DMS53 treated with DMSO at 0.1 percent for 48 hours (cell line): ENCODE measurements around the gene RASD2.

Experiments used
- DNase-seq: peaks from one replicate; lab custom pipeline; 2025; ENCODE audit not compliant: unreplicated experiment; lab: John Stamatoyannopoulos, UW

The RASD2 gene

DNA sequence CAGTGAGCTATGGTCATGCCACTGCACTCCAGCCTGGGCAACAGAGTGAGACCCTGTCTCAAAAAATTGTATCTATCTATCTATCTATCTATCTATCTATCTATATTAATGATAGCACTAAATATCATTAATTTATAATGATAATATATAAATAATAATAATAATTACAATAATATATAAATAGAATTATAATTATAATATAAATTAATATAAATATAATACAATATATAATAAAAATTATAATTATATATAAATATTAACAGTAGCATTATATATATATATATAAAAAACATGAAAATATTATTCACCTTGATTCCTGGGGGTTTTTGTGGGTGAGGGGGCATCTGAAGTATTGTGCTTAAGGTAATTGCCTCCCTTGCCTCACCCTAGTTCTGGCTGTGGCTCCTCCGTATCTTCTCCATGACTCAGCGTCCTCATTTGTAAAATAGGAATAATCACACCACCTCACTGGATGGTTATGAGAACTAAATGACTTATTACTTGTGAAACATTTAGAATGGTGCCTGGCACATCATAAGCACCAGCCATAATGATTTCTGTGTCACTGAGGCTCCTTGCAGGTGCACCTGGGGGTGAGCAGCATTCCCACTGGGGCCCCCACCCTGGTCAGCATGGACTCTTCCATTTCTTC is 18.8 kb downstream of the RASD2 start:
- DNase-seq: no peak

DNA sequence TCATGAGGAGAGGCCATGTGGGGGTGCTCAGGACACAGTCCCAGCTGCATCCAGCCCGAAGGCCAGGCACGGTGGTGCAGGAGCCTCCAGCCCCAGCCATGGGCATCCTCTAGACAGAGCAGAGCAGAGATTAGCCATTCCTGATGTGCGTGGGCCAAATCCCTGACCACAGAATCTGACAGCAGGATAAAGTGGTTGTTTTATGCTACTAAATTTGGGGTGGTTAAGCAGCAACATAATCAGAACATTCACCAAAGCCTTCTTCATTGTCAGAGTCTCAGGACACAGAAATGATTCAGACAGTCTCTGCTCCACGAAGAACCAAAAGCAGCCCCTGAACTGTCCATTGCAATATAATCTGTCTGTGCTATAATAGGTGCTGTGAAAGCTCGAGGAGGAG is 19.7 kb downstream of the RASD2 start:
- DNase-seq: no peak

DNA sequence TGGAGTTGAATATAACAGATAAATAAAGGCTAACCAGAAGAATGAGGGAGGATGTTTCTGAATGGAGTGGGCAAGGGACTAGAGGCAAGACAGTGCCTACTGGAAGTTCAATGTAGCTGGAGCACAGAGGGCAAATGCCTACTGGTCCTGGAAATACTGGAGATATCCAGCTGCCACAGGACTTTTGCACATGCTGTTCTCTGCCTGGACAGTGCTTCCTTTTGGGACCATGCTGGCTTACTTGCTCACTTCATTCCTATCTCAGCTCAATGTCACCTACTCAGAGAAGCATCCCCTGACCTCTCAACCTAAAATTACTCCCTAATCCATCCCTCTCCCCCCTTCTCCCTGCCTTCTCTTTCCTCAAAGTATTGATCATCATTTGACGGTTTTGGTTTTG is 20.2 kb downstream of the RASD2 start:
- no peak for DNase-seq

DNA sequence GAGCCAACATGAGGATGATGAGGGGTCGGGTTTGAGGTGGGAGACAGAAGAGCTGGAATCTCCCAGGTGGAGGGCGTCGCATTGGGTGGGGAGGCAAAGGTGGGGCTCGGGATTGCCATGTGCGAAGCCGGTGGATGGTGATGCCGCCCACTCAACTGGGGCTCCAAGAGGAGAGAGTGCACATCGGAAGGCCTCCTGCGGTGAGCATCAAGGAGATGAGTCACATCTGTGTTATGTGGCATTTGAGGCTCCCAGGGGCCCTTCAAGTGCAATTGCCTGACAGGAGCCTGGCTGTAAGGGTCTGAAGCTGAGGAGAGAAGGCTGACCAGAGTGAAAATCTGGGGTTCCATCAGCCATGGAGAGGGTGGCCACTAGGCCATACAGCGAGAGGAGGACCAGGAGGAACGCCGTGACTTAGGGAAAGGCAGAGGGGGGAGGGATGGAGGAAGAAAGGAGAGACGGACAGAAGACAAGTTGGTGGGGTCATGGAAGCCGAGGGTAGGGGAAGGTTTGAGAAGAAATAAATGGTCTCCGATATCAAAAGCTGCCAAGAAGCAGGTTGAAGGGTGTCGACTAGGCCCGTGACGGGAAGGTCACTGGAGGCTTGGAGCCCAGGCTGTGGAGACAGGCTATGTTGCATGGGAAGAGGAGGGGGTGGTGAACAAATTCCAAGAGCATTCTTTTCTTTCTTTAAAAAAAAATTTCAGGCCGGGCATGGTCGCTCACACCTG is 21.3 kb downstream of the RASD2 start:
- no peak for DNase-seq

DNA sequence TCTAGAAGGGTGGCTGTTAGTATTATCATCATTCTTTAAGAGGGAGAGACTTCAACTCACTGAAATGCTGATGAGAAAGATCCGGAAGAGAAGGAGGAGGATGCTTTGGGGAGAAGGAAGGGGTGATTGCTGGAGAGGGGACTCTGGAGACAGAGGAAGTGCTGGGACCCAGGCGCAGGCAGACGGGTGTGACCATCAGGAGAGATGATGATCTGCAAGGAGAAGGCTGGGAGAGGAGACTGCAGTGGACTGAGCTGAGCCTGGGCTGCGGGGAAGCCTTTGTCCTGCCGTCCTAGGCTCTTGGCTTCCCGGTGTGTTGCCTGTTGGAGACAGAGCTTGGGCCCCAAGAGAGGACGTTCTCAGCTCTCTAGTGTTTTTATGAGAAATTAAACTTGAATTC is 22.6 kb downstream of the RASD2 start:
- DNase-seq: no peak

DNA sequence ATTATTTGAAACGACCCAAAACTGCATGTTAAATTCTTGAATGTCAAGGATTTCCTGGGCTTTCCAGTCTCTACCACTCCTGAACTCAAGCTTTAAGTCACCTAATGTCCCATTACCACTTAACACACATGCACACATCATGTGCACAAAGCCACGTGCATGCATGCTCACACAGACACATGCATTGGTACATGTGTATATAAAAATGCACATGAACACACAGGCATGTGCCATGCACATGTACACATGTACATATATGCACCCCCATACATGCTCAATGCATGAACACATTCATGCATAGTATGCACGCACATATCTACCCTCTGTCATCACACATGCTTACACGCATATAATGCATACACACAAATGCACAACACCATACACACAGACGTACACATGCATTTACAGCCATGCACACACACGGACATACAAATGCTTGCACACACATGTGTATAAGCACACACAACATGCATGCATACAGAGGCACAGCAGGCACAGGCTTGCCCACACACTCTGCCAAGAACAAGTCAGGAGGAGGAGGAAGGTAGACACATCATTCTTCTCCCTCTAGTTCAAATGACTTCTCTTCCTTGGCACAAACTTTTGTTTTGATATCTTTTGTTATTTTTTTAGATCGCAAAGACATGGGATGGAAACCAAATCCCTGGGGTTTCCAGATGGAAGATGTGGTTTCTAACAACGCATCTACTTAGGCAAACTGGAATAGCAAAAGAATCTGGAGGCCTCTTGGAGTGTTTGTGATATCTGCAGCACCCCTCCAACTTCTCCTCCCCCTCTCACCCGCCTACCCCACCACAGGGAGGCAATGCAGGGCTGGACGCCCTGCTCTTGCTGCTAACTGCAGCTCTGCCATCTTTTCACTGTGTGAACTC is 24.6 kb downstream of the RASD2 start:
- no peak for DNase-seq

DNA sequence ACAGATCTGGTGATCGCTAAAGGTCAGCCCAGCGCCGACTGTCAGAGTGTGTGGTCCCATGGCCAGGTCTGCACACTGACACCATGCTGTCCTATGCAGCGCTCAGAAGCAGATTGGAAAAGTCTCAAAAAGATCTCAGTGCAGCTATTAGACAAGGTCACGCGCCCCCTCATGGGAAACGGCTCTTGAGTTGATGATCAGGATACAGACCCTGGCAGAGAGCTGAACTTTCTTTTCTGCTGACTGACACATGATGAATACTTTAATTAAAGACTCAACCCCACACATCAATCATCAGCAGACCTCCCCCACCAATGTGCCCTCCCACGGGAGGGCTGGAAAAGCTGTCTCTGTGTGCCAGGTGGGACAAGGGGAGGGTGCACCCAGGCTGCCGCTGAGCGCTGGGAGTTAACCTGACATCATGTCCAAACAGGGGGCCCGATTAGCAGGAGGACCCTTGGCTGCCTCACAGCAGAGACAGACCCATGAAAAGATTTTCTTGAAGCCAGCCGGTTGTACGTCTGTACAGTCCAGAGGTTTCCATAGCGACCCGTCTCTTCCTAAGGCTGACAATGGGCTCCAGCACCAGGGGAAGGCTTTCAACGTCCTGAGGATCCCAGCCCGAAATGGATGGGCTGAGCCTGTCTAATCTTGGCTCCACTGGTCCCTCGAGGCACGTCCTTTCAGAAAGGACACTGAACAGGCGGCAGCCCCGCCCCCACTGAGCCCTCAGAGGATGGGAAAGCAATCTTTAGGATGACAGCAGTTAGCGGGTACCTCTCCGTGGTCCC is 26.9 kb downstream of the RASD2 start:
- DNase-seq: no peak

DNA sequence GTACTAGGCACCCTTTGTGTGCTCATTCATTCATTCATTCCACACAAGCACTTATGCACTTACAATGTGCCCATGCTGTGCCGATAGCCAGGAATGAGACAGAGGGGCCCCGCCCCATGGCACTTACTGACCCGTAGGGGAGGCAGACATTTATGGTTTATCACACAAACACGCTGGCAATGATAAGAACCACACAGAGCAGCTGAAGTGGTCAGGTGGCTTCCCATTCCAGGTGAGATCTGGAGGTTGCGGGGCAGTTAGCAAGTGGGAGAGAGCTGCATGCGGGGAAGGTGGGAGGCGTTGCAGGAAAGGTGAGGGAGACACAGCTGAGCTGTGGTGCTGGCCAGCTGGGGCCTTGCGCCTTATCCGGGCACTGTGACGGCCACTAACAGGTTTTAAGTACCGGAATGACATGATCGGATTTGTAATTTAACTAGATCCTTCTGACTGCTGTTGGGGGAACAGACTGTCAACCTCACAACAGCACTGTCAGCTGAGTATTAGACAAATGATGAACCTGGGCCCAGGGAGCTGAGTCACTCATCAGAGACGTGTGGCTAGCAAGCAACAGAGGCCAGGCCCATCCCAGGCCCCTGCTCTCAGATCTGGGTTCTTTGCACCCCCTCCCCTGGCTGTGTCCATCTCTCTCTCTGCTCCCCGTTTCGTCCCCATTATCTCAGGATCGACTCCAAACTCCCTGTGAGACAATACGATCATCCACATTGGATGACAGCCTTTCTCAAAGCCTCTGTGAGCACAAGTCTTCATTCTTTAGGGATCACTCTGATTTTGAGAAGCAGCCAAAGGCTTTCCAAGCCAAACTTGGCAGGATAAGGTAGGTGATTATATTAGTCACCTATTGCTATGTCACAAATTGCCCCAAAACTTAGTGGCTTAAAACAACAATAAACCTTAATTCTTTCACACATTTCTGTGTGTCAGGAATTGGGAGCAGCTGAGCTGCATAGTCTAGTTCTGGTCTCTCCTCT is 28.4 kb downstream of the RASD2 start:
- no peak for DNase-seq

DNA sequence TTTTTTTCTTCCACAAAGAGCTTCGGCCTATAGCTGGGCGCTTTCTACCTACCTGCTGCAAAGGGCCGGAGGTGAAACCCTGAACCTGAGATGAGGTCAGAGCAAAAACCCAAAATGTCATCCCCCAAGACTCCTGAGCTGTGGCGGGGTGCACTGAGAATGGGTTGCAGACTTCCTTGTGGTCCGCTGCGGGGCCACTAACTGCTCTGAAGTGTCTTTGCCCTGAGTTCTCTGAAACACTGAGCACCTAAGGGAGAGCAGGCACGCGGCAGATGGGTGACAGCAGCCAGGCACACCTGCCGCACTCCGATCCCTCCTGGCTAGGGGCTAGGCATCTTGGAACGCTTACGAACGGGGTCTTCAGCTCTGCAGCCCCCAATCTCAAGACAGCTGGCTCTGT is 29.3 kb downstream of the RASD2 start:
- DNase-seq: no peak

DNA sequence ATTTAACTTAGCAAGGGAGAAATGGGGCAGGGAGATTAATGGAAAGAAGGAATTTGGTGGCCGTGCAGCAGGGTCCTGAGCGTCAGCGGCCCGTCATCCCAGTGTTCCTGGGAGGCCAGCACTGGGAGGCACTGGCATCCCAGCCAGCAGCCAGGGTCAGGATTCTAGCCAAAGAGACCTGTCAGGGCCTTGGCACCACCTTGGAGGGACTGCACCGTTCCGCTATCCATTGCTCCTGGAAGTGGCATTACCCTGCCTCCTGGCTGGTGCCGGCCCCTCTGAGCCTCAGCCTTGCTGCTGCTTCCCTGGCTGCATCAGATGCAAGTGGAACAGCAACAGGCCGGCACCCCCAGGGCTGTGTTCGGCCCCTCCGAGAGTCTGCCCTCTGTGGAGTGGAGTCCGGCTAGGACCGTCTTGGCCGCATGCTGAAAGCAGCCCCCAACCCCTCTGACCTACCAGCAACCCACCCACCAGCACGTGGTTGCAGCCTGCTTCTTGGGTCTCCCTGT is 30.1 kb downstream of the RASD2 start:
- no peak for DNase-seq

DNA sequence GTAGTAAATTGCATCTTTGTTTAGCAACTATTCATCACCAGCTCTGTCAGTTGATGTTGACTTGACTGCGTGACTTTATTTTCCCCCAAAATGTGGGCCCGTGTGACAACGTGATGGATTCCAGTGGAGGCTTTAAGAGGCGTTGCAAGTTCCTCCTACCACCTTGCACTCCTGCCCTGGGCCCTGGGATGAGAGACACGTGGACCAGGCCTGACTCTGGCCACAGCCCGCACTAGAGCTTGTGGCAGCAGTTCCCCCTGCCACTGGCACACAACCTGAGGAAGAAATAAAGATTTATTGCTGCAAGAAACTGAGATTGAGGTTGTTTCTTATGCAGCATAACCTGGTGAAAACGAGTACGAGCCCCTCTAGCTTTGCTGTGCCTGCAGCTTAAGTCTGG is 31.9 kb downstream of the RASD2 start:
- no peak for DNase-seq

DNA sequence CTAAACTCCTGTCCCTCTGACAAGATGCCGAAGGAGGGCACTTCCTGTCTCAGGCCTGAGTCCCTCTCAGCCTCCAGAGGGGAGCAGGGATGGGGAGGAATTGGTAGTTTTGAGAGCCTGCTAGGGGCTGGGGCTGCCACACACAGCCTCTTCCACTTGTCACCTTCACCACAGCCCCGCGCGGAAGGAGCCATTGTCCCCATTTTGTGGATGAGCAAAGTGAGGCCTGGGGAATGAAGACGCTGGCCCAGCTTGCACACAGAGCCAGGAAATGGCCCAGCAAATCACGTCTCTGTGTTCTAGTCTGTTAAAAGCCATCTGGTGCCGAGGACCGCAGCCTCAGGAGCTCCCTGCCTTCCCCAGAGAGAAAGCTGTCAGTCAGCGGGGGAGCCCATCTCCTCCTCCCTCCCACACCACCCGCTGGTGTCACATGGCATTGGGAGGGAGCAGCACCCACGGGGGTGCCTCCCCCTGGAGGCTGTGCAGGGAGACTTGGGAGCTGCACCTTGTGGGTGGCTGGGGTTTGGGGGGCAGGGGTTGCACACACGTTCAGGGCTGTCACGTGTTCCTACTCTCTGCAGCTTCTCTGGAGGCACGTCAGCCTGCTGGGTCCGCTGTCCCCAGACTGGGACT is 34.6 kb downstream of the RASD2 start:
- DNase-seq: no peak

DNA sequence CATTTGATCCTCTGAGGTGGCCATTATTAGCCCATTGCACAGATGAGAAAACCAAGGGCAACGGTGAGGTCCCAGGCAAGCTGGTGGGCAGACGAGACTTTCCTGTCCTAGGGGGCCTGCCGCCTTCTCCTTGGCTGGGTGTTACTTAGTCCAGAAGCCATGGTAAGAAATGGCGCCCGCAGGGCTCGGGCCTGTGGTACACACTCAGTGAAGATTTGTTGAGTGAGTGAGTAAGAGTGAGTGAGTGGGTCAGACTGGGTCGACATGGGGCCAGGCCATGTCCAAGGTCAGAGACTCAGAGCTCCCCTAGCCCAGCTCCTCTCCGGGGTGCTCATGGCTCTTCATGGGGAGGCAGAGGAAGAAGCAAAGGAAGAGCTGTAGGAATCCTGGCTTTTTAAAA is 36.0 kb downstream of the RASD2 start:
- no peak for DNase-seq

DNA sequence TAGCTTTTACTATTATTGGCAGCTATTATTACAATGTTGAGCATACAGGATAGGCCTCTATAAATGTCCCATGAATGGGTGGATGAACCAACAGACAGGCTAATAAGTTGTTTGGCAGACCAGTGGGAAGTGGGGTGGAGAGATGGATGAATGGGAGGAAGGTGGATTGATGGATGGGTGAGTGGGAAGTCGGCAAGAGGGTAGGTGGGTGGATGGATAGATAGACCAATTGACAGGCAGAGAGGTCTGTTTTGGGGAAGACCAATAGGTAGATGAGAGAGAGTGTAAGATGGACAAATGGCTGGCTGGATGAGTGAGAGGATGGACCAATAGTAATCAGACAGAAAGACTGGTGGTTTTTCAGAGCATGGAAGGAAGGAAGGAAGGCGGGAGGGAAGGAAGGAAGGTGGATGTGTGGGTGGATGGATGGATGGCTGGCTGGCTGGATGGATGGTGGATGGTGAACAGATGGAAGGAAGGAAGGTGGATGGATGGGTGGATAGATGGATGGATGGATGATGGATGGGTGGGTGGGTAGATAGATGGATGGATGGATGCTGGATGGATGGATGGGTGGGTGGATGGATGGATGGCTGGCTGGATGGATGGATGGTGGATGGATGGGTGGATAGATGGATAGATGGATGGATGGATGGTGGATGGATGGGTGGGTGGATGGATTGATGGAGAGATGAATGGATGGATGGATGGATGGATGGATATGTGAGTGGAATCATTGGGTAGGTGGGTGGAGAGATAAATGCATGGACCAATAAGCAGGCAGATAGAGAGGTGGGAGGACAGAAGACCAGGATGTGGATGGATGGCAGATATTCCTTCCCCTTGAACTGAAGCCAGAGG is 37.4 kb downstream of the RASD2 start:
- DNase-seq: no peak

DNA sequence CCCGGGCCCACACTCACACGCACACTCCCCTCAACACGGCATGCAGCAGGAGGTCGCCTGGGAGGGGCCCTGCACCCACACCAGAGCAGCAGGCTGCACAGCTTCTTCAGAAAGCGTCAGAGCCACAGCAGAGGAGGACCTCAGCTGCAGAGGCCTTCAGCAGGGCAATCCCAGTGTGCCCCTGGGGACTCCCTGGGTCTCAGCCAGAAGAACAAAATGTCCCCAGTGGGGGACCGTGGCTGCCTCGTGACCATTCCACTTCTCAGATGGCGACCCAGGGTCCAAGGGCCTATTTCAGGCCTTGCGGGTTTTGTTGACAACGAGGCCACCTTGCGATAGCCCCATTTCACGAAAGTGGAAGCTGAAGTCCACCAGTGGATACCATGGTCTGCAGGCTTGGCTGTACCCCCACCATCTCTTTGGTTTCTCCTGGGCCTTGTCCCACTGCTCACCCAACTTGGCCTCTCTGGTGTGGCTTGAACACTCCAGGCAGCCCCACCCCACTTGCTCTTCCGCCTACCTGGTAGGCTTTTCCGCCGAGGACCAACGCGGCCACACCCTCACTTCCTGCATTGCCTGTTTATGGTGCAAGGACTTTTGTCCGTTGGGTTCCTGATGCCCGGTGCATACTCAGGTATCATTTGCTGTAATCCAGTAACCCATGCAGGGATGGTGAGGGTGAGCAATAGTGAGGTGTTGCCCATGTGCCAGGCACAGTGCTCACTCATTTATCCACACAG is 38.4 kb downstream of the RASD2 start:
- no peak for DNase-seq

DNA sequence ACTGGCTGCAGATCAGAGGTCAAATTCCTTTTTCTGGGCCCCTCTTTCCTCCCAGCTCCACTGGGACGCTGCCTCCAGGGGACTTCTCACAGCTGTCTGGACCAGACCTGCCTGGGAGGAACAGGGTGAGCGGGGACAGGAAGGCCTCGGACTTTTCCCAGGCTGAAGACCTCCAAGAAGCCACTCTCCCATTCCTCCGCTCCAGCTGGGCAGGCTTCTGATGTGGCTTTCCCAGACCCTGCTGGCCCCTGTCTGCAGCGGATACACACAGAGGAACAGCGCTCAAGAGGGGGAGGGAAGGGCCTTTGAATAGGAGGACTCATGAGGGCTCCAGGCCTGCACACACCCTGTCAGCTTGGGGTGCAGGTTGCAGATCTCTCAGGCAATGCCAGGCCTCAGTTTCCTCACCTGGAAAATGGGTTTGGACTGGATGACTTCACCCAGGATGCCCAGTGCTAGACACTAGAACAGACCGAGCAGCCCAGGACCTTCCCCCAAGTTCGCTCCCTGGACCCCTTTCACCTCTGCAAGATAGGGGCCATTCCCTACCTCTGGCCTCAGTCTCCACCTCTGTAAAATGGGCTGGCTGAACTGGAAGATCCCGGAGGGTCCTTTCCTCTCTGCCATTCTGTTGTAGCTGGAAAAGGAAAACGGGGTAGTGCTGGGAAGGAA is 39.9 kb downstream of the RASD2 start:
- no peak for DNase-seq

DNA sequence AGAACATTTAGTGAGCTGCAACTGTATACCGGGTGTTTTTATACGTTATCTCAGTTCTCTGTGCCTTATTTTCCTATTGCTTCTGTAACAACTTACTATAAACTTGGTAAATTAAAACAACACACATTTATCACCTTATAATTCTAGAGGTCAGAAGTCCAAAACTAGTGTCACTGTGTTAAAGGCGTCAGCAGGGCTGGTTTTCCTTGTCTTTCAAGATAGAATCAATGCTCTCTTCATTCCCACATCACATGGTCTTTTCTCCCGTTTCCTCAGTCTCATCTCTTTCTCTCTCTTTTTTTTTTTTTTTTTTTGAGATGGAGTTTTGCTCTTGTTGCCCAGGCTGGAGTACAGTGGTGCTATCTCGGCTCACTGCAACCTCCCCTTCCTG is 40.4 kb downstream of the RASD2 start:
- DNase-seq: no peak
